ENCODE results near the gene DHRS7B. TPM values are rescaled to one million over a fixed set of nuclear protein-coding genes. Genes with fewer than 3 reads are reported as not detected.

The DHRS7B gene
- total and polyA plus RNA-seq, 11 donors: 20.2 to 45.2 (median 35.7) TPM

GRCh38 chr17:21096874-21097273 is 29.9 kb upstream of the DHRS7B start:
- TF ChIP-seq CTCF (IDR thresholded peaks at IDR 0.05): no peak
- Histone ChIP-seq H3K27ac (no peak overlapping the region), H3K4me3 (no peak overlapping the region), H3K27me3 (no peaks in the 10 kb centered on the region), H3K36me3 (no peaks in the 10 kb centered on the region), H3K9me3 (no peaks in the 10 kb centered on the region), H3K4me1 (peaks cover 0 to 16% (median 2%) of the 10 kb centered on the region in 12 donors)
- intact Hi-C loops (cut with DNase I): no loop called here
- ATAC-seq (no peak), DNase-seq (no peak)
- 50 to 79% (median 58%) methylated on average over 2 of the region's 2 CpGs for WGBS, 4 donors

- H3K36me3 ChIP-seq: no peaks in the 10 kb centered on the region
- no peaks in the 10 kb centered on the region for H3K9me3 ChIP-seq
- 1% methylated on average over 28 to 29 of the region's 29 CpGs for WGBS, 4 donors
- intact Hi-C loops (cut with DNase I): no loop called here
- peak overlapping the region in 11 of 12 donors; percentile 19 to 67 (median 55) for H3K4me3 ChIP-seq
- no peaks in the 10 kb centered on the region for H3K27me3 ChIP-seq
- DNase-seq (peak; percentile 35 to 63 (median 56)), ATAC-seq (peak; percentile 71 to 91 (median 90))
- H3K4me1 ChIP-seq: peaks cover 0 to 16% (median 2%) of the 10 kb centered on the region in 12 donors
- no peak for TF ChIP-seq CTCF (IDR thresholded peaks at IDR 0.05)
- no peak for TF ChIP-seq POLR2A (IDR thresholded peaks at IDR 0.05)
- H3K27ac ChIP-seq: no peak overlapping the region
Measured at GRCh38 chr17:21098934-21099689, 27.7 kb upstream of the DHRS7B start.

GRCh38 chr17:21100636-21101035 is 26.1 kb upstream of the DHRS7B start:
- ATAC-seq: no peak
- no peaks in the 10 kb centered on the region for H3K9me3 ChIP-seq
- DNase-seq: no peak
- WGBS, 4 donors: 81 to 90% (median 87%) methylated on average over 2 of the region's 2 CpGs
- no peaks in the 10 kb centered on the region for H3K36me3 ChIP-seq
- H3K4me1 ChIP-seq: peaks cover 0 to 16% (median 2%) of the 10 kb centered on the region in 12 donors
- TF ChIP-seq CTCF (IDR thresholded peaks at IDR 0.05): no peak
- no peak for TF ChIP-seq POLR2A (IDR thresholded peaks at IDR 0.05)
- no peak overlapping the region for H3K4me3 ChIP-seq
- no peaks in the 10 kb centered on the region for H3K27me3 ChIP-seq
- H3K27ac ChIP-seq: no peak overlapping the region
- intact Hi-C loops (cut with DNase I): no loop called here

- H3K27ac ChIP-seq: no peak overlapping the region
- no peak for DNase-seq
- ATAC-seq: no peak
- H3K27me3 ChIP-seq: no peaks in the 10 kb centered on the region
- intact Hi-C loops (cut with DNase I): no loop called here
- 86 to 90% (median 87%) methylated on average over 7 of the region's 7 CpGs for WGBS, 4 donors
- H3K9me3 ChIP-seq: no peaks in the 10 kb centered on the region
- no peak for TF ChIP-seq CTCF (IDR thresholded peaks at IDR 0.05)
- no peak for TF ChIP-seq POLR2A (IDR thresholded peaks at IDR 0.05)
- no peak overlapping the region for H3K4me3 ChIP-seq
- no peaks in the 10 kb centered on the region for H3K36me3 ChIP-seq
- peaks cover 0 to 7% (median 0%) of the 10 kb centered on the region in 12 donors for H3K4me1 ChIP-seq
Measured at GRCh38 chr17:21104608-21105007, 22.2 kb upstream of the DHRS7B start.

Data from heart left ventricle (tissue), 16 donors.